Activated effector memory CD4-positive, alpha-beta T cell treated with Interleukin-2 at 50 U/mL for 16 hours (primary cell): Measurements from ENCODE around the gene ACACA.

ENCODE experiments used
- DNase-seq: peaks from one replicate; pipeline ENCODE4 v3.0.0-alpha.2; 2020

The ACACA gene

DNA sequence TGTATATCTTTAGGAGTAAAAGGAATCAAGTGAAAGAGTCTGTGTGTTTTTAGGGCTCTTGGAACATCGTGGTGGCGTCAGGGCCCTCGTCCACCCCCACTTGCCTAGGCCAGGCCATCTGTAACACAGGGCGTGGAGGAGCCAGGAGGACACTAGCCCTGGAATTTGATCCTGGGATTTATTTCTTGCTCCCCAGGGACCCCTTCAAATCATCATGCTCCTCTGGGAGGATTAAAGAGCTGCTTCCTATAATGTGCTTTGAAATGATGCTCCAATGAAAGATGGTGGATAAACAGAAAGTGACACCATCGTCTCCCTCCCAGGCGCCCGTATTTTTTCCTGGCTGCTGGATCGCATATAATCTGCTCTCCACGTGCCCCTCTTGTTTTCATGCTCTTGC, 344.6 kb downstream of the ACACA start:
- no peak for DNase-seq

- no peak for DNase-seq
Observed at GRCh38 chr17:37060928-37061327, 345.7 kb downstream of the ACACA start.

DNA sequence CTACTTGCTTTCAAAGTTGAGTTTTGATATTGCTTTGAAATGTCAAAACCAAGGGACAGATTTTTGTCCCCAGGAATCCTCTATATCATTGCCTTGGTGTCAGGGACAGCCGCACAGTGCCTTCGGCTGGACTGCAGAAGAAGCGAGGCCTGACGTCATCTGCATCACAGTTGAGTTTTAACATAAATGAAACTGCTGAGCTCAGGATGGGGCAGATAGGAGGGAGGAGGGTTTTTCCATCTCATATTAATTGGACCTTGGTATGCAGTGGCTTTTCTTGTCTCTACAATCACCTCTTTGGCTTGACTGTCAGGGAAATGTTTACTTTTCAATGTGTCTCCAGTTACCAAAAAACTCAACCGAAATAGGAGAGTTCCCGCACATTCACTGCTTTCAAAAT, 346.5 kb downstream of the ACACA start:
- no peak for DNase-seq

- DNase-seq, result no peak
Observed at GRCh38 chr17:37059493-37059892, 347.1 kb downstream of the ACACA start.

- DNase-seq, result no peak
Observed at GRCh38 chr17:37056622-37057021, 350.0 kb downstream of the ACACA start.

DNA sequence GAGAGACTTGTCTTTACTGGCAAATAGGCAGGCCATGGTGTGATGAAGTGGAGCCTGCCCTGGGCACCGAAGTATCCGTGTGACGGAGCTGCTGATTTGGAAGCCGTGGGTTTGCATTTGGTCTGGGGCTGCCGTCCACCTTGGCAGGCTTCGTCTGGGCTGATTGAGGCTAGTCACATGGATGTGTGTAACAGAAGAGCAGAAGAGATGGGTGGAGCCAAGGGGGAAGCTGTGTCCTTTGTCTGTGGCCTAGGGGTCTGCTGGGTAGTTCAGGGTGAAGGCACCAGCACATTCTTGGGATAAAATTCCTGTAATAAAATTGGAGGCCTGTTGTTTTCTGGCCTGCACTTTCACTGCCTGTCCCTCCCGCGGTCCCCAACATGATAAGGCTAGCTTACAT, 351.7 kb downstream of the ACACA start:
- no peak for DNase-seq

DNA sequence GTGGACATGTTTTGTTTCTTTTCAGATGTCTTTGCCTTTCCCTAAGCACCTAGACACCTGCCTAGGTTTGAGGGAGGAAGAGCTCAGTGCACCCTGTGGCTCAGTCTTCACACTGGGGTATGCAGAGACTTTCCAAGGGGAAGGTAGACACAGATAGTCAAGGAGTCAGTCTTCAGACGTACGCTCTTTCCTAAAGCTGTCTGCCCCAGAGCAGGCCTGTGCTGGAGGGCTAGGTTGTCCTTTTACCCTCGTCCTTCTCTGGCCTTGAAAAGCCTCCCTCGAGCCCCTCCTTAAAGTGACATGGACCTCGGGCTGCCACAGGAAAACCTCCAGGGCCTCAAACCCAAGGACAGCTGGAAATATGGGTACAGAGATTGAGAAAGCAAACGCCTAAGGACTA, 354.2 kb downstream of the ACACA start:
- DNase-seq, result no peak

GRCh38 chr17:37051833-37052232, 354.8 kb downstream of the ACACA start:
- DNase-seq, result no peak

GRCh38 chr17:37051381-37051780, 355.3 kb downstream of the ACACA start:
- no peak for DNase-seq

DNA sequence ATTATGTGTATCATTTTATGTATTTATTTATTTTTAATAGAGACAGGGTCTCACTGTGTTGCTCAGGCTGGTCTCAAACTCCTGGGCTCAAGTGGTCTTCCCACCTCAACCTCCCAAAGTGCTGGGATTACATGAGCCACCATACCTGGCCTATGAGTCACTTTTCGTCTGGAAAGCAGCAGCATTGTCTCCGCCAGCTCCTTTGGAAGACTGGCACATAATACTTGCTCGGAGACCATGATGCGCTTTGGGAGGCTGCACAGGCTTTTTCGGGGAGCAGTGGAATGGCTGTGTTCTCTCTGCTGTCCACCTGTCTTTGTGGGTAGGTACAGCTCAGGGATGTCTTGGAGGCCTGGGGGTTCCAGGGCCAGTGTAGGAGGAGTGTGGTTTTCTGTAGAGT, 355.7 kb downstream of the ACACA start:
- no peak for DNase-seq

- DNase-seq, result no peak
Observed at GRCh38 chr17:37048811-37049210, 357.8 kb downstream of the ACACA start.

GRCh38 chr17:37047631-37048104, 359.0 kb downstream of the ACACA start:
- DNase-seq, result peak; percentile 63

GRCh38 chr17:37045351-37045922, 361.2 kb downstream of the ACACA start:
- DNase-seq, result no peak

DNA sequence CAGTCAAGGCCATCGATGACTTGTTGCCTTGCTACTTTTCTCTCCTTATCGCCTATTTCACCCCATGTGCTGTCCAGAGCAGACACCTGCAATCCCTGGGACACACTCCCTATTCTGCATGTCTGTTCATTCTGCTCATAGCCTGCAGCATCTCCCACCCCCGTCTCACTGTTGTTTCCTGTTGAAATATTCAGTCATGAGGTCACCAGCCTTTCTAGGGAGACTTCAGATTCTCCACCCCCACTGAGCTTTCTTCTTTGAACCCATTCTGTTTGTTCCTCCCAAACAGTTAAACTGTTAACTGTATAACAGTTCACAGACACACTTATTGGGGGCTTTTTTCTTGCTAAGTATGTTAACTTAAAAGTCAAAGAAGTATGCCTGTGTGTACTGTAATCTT, 363.4 kb downstream of the ACACA start:
- no peak for DNase-seq

DNA sequence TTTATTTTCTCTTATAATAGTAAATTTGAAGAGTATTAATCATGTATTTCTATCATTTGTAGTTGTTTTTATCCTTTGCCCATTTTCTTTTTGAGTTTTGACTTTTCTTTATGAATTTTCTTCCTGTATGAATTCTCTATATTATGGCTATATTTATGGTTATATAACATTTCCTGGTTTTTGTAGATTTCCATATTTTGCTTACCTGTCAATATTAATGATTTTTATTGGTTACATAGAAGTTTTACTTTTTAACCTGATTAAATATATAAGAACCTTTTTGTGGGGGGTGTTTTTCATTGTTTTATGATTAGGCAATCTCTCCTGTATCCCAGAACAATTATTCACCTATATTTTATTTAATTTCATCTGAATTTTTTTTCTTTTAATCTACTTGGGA, 364.7 kb downstream of the ACACA start:
- DNase-seq, result no peak

GRCh38 chr17:37039269-37039668, 367.4 kb downstream of the ACACA start:
- DNase-seq, result no peak

DNA sequence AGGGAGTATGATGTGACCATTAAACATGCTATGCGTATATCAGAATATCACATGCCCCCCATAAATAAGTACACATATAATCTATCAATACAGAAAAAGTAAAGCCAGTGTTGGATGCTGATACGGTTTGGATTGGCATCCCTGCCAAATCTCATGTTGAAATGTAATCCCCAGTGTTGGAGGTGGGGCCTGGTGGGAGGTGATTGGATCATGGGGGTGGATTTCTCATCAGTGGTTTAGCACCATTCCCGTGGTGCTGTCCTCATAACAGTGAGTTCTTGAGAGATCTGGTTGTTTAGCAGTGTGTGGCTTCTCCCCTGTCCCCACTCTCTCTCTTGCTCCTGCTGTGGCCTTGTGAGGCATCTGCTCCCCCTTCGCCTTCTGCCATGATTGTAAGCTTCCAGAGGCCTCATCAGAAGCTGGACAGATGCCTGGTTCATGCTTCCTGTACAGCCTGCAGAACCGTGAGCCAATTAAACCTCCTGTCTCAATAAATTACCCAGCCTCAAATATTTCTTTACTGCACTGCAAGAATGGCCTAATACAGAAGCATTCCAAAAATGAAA, 369.0 kb downstream of the ACACA start:
- DNase-seq, result no peak
